GM19328 (cell line): Measurements from ENCODE around the gene ATG2B.

Experiments used
- ATAC-seq: cut with Tn5 transposase; IDR thresholded peaks from one replicate; pipeline ENCODE4 v1.9.1; 2021; ENCODE audit warnings: mild to moderate bottlenecking, moderate library complexity; ENCODE audit not compliant: unreplicated experiment

The ATG2B gene

GRCh38 chr14:96362965-96363750, at the start of gene ATG2B, which contains the start of gene GSKIP:
Gene ATG2B, minus strand, starts transcription at chr14:96363341. Its CDS starts 365 bp downstream, at chr14:96362976.
Gene GSKIP, plus strand, starts transcription at chr14:96363526. Its CDS starts 18,722 bp downstream, at chr14:96382248.
- ATAC-seq, result peak; percentile 66

DNA sequence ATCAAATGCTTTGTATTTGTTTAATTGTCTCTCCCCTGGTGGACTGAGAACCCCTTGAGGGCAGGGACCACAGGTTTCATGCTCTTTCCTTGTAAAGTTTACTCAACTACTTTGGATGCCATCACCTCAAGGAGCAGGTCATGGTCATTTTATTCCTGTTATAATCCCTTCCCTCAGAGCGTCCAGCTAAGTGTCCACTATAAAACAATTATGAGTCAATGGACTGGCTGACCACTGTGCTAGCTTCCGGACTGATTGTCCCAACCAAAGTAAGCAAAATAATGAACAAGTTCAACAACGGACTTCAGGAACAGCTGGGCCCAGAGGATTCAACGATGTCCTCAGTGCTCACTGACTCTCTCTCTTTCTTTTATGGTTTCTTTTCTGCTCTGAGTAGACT, 47.0 kb upstream of the ATG2B start:
- no peak for ATAC-seq

DNA sequence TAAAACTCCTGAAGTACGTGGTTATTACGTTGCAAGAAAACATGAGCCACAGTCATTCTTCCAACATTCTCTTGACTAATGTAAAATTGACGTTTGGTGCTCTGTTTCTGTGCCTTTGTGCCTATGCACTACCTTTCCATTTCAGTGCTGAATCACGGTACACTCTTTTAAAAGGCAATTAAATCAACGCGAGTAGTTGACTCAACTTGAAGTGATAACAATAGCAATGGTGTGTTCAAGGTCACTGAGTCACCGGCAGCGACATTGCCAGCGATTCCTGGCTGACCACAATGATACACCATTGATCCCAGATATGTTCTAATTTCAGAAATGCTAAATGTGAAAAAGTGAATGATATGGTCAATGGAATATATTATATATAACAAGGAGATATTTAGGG, 46.6 kb upstream of the ATG2B start:
- no peak for ATAC-seq

- ATAC-seq, result no peak
Measured at GRCh38 chr14:96408608-96409007, 45.5 kb upstream of the ATG2B start.

GRCh38 chr14:96407935-96408570, 44.9 kb upstream of the ATG2B start:
- no peak for ATAC-seq

DNA sequence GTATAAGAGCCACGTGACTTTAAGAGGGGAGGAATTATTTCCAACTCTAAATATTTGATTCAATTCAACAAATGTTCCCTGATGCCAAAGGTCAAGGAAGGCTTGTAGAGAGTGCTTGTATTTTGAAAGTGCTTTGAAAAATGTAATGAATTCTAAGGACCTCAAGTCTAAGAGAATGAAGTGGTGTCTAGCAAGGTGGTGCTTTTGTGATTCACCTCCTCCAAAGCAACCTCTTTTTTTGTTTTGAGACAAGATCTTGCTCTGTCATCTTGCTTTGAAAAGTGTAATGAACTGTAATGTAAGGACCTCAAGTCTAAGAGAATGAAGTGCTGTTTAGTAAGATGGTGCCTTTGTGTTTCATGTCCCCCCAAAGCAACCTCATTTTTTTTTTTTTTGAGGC, 42.5 kb upstream of the ATG2B start:
- ATAC-seq, result no peak

DNA sequence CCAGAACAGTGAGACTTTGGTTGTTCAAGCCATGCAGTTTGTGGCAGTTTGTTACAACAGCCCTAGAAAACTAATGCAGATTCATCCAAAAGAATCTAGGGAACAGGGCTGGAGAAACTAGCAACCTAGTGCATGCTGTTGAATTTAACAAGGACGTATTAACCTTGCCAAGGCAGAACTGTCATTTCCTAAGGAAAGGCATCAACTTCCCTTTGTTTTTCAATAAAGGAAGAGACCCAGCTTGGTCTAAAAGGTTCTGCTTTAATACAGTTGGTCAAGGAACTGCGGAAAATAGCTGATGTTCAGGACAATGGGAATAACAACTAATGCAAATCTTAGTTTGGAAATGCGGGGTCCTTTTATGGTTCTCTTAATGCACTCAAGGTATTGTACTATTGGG, 40.3 kb upstream of the ATG2B start:
- ATAC-seq, result no peak

GRCh38 chr14:96400495-96400894, 37.4 kb upstream of the ATG2B start:
- no peak for ATAC-seq

DNA sequence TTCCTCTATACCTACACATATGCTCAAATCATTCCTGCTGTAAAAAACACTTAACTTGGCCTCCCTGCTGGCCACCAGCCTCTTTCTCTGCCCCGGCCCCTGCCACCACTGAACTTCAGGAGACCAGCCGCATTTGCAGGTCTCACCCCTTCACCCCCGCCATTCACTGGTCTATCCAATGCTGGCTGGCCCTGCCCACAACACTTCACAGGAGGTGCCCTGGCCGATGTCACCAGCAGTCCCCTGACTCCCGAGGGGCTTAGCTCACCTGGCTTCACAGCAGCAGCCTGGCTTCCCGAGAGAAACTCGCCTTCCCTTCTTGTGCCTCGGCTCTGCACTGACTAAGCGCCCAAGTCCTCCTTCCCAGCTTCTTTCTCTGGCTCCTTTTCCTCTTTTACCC, 36.3 kb upstream of the ATG2B start:
- ATAC-seq, result no peak

DNA sequence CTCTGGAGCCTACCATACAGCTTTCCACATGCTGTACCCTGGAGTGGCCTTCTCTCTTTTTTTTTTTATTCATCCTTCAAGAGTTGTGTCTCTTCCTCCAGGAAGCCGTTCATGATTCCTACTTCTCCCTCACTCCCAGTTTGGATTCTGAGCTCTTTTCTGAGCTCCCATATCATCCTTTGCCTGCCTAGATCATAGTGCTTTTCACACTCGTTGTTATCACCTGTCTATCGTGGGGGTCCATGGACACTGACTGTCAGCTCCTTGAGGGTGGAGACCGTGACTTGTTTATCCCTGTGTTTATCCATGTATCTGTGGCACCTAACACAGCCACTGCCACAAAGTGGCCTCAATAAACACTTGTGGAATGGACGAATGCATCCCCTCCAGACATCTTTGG, 35.8 kb upstream of the ATG2B start:
- ATAC-seq, result no peak

DNA sequence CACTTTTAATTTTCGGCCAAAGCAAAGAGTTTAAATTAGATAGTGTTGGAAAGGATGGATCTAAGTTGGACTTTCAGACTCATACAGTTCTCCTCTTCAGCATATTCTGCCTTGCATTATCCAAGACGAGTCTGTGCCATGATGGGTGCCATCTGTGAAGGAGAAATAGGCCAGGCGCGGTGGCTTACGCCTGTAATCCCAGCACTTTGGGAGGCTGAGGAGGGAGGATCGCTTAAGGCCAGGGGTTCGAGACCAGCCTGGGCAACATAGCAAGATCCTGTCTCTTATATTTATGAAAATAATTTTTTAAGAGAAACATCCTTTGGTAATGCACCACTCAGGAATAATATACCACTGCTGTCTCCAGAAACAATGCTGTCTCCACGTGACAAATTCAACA, 35.3 kb upstream of the ATG2B start:
- ATAC-seq, result no peak

DNA sequence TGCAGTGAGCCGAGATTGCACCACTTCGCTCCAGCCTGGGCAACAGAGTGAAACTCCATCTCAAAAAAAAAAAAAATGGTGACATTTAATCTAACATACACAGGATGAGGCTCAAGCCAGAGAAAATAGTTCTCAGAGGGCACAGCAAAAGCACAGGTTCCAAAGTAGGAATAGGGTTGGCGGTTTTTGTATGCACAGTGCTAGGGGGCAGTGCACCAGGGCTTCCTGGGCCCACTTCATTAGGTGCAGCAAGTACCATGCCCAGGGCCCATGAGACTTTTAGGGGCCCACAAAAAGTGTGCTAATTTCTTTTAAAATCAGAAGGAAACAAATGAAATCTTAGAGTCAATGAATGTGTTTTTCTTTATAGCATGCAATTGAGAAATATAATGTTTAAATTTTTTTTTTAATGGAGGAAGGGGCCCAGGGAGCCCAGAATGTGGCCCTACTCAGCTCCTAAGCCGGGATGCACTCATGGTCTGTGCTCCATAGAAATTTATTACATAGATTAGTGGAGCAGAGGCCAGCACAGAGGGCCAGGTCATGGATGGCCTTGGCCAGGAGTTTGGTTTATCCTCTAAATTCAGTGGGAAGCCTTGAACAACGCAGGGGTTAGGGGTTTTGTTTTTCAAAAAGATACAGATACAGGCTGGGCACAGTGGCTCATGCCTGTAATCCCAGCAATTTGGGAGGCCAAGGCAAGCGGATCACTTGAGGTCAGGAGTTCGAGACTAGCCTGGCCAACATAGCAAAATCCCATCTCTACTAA, 31.1 kb upstream of the ATG2B start:
- ATAC-seq, result no peak

GRCh38 chr14:96393071-96393691, 30.0 kb upstream of the ATG2B start:
- no peak for ATAC-seq

GRCh38 chr14:96391293-96392118, 28.4 kb upstream of the ATG2B start:
- ATAC-seq, result peak; percentile 89

DNA sequence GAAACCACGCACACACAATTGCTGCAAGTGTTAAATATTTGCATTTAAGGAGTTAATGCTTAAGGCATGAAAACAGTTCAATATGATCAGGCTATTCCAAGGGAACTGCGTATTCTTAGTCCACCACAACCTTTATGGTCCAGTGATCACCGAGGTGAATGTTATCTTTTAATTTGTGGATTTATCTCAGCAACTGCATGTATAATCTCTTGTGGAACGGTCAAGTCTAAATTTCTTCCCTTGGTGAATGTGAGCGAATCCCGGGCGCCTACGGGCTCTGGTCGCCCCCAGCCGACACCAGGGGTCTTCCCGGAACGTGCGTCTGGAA, 27.8 kb upstream of the ATG2B start:
- no peak for ATAC-seq

GRCh38 chr14:96385385-96385784, 22.2 kb upstream of the ATG2B start:
- ATAC-seq, result no peak

- no peak for ATAC-seq
Measured at GRCh38 chr14:96384740-96385139, 21.6 kb upstream of the ATG2B start.

GRCh38 chr14:96384053-96384452, 20.9 kb upstream of the ATG2B start:
- ATAC-seq, result no peak

GRCh38 chr14:96383445-96383844, 20.3 kb upstream of the ATG2B start:
- ATAC-seq, result no peak

- no peak for ATAC-seq
Measured at GRCh38 chr14:96380735-96381134, 17.6 kb upstream of the ATG2B start.

DNA sequence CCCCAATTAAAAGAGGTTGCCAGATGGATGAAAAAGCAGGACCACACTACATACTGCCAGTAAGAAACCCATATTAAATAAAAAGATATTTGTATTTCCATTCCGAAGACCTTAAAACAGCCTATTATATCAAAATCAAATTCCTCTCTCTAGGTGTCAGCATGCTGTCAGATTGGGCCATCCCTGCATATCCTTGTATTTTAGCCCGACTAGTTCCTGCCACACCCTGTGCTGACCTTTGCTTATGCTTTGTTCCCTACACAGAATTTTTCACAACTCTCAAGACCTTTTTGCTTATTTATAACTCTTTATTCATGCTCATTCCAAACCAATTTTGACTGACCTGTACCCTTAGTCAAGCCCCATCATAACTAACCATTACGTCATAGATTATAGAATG, 13.0 kb upstream of the ATG2B start:
- ATAC-seq, result no peak
